CD4-positive, alpha-beta T cell (primary cell): ENCODE measurements around the gene FGFR3. TPM values are rescaled to one million over a fixed set of nuclear protein-coding genes. Genes with fewer than 3 reads are reported as not detected.
"Not testable (repeated sequence)": the region's sequence is repeated elsewhere in the genome, so short reads cannot be mapped to it uniquely, and the experiment has no call there.

Experiments used
- ATAC-seq: fragments of 200-7000 bp; cut with Tn5 transposase; one replicate; pipeline ENCODE4 v1.10.0; 2022; ENCODE audit warnings: mild to moderate bottlenecking; ENCODE audit not compliant: poor library complexity
- CTCF ChIA-PET: fragments of 350-600 bp; sonication (Branson Sonifier 250); formaldehyde crosslinking; loops from one replicate; lab custom pipeline; 2021; ENCODE audit warnings: antibody characterized with exemption, inconsistent platforms; lab: Charles Lee
- POLR2A ChIA-PET: fragments of 350-600 bp; sonication (Branson Sonifier 250); formaldehyde crosslinking; loops from one replicate; lab custom pipeline; 2021; ENCODE audit warnings: antibody characterized with exemption, inconsistent platforms; lab: Charles Lee
- DNase-seq, 14 experiments: peaks; one replicate each; pipeline ENCODE4 v3.0.0-alpha.2; 2013 to 2020; ENCODE audit warnings: mixed read lengths in 2 of 14
- H3K27ac ChIP-seq, 2 donors: one replicate each; pipeline versions ENCODE4 v1.5.1 to v1.7.0; 2013; ENCODE audit warnings: low read length in 2 of 2, low read depth in 1 of 2, mild to moderate bottlenecking in 1 of 2
- H3K27me3 ChIP-seq, 2 experiments: 1 replicate in 1 of 2; 2 replicates in 1 of 2; pipeline versions ENCODE4 v1.6.1 to v1.7.0; 2013; ENCODE audit warnings: low read length in 2 of 2, control low read depth in 1 of 2, mild to moderate bottlenecking in 1 of 2, moderate library complexity in 1 of 2; ENCODE audit not compliant: insufficient read depth in 2 of 2, control insufficient read depth in 1 of 2
- H3K36me3 ChIP-seq: one replicate; pipeline ENCODE4 v1.6.1; 2013; ENCODE audit warnings: low read length, control low read depth; ENCODE audit not compliant: insufficient read depth
- H3K4me1 ChIP-seq: one replicate; pipeline ENCODE4 v1.6.1; 2013; ENCODE audit warnings: low read length, control low read depth; ENCODE audit not compliant: insufficient read depth
- H3K4me3 ChIP-seq: one replicate; pipeline ENCODE4 v1.5.1; 2013; ENCODE audit warnings: mild to moderate bottlenecking, low read length, moderate library complexity
- H3K9me3 ChIP-seq, 2 experiments: 1 replicate in 1 of 2; 2 replicates in 1 of 2; pipeline versions ENCODE4 v1.6.1 to v1.7.0; 2013; ENCODE audit warnings: low read length in 2 of 2, mild to moderate bottlenecking in 2 of 2, control low read depth in 1 of 2, moderate library complexity in 1 of 2; ENCODE audit not compliant: control insufficient read depth in 1 of 2, insufficient read depth in 1 of 2
- H3K27ac Mint-ChIP-seq: one replicate; pipeline ENCODE4 v1.8.0; 2020; ENCODE audit warnings: mixed read lengths
- H3K27me3 Mint-ChIP-seq: one replicate; pipeline ENCODE4 v1.8.0; 2021; ENCODE audit warnings: mixed read lengths
- H3K36me3 Mint-ChIP-seq: one replicate; pipeline ENCODE4 v1.8.0; 2021; ENCODE audit warnings: low read depth, mixed read lengths
- H3K4me1 Mint-ChIP-seq: one replicate; pipeline ENCODE4 v1.8.0; 2021; ENCODE audit warnings: low read depth, mixed read lengths
- H3K4me3 Mint-ChIP-seq: one replicate; pipeline ENCODE4 v1.8.0; 2020; ENCODE audit warnings: mild to moderate bottlenecking, mixed read lengths
- H3K9me3 Mint-ChIP-seq: one replicate; pipeline ENCODE4 v1.8.0; 2020; ENCODE audit warnings: mixed read lengths
- intact Hi-C, 2 experiments: fragments of 100-400 bp; cut with DNase I in 1 of 2; cut with micrococcal nuclease in 1 of 2; formaldehyde crosslinking; loops; one replicate each; pipeline versions ENCODE4 v1.15.1 to v1.9.0; 2023 to 2025; cut with DNase I, micrococcal nuclease
- total RNA-seq, 174 experiments: library from RNA in 2 of 174; stranded (reverse) in 2 of 174; gene quantifications; one replicate each; pipeline ENCODE4 v1.2.3 and lab custom pipeline; 2021 to 2026
- TF ChIP-seq, protein P1 (sequence below): fragments of 200-600 bp; IDR thresholded peaks from one replicate; pipeline ENCODE4 v1.8.0; 2022; ENCODE audit warnings: antibody characterized with exemption, mild to moderate bottlenecking

Gene FGFR3
- total RNA-seq, 2 experiments from 2014 or later: 0.33 TPM; not detected in 1

DNA sequence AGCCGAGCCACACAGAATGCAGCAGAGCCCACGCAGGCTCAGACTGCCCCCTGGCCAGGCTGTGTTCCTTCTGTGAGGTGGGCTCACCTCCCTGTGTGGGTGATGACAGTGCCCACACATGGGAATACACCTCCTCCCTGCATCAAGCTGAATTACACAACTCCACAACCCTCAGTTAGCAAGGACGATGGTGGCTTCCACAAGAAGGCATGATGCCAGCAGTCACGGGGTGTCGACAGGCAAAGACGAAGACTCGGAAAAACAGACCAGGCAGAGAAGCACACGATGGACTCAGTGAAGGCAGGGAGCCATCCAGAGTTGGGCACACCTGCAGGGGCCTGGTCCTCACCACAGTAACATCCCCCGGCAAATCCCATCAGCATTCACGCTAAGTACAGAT is 50.8 kb downstream of the FGFR3 start:
- POLR2A ChIA-PET: no interaction called here
- Histone ChIP-seq H3K27ac (no peak overlapping the region), H3K4me1 (peaks cover 3% of the 10 kb centered on the region), H3K4me3 (no peak overlapping the region), H3K36me3 (peaks cover 63% of the 10 kb centered on the region), H3K9me3 (no peaks in the 10 kb centered on the region), H3K27me3 (no peaks in the 10 kb centered on the region)
- H3K27ac Mint-ChIP-seq: no peak overlapping the region
- no peaks in the 10 kb centered on the region for H3K4me1 Mint-ChIP-seq
- CTCF ChIA-PET: no interaction called here
- H3K36me3 Mint-ChIP-seq: peaks cover 64% of the 10 kb centered on the region
- no peaks in the 10 kb centered on the region for H3K27me3 Mint-ChIP-seq
- intact Hi-C loops: no loop called here
- no peak for ATAC-seq
- TF ChIP-seq, protein P1, sequence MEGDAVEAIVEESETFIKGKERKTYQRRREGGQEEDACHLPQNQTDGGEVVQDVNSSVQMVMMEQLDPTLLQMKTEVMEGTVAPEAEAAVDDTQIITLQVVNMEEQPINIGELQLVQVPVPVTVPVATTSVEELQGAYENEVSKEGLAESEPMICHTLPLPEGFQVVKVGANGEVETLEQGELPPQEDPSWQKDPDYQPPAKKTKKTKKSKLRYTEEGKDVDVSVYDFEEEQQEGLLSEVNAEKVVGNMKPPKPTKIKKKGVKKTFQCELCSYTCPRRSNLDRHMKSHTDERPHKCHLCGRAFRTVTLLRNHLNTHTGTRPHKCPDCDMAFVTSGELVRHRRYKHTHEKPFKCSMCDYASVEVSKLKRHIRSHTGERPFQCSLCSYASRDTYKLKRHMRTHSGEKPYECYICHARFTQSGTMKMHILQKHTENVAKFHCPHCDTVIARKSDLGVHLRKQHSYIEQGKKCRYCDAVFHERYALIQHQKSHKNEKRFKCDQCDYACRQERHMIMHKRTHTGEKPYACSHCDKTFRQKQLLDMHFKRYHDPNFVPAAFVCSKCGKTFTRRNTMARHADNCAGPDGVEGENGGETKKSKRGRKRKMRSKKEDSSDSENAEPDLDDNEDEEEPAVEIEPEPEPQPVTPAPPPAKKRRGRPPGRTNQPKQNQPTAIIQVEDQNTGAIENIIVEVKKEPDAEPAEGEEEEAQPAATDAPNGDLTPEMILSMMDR: no peak
- no peaks in the 10 kb centered on the region for H3K9me3 Mint-ChIP-seq
- H3K4me3 Mint-ChIP-seq: no peak overlapping the region
- DNase-seq: no peak

DNA sequence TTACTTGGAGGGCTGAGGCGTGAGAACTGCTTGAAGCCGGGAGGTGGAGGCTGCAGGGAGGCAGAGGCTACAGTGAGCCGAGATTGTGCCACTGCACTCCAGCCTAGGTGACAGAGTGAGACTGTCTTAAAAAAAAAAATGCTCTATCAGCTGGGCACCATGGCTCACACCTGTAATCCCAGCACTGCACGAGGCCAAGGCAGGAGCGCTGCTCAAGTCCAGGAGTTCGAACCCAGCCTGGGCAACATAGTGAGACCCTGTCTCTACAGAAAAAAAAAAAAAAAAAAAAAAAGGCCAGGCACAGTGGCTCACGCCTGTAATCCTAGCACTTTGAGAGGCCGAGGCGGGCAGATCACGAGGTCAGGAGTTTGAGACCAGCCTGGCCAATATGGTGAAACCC is 51.5 kb downstream of the FGFR3 start:
- H3K4me3 Mint-ChIP-seq, H3K4me1 Mint-ChIP-seq, H3K27ac ChIP-seq, CTCF ChIA-PET, H3K27ac Mint-ChIP-seq, H3K4me1 ChIP-seq, H3K9me3 ChIP-seq, POLR2A ChIA-PET, ATAC-seq, H3K9me3 Mint-ChIP-seq, H3K27me3 Mint-ChIP-seq, intact Hi-C loops, H3K4me3 ChIP-seq, H3K27me3 ChIP-seq, DNase-seq: not testable (repeated sequence)
- H3K36me3 Mint-ChIP-seq: peaks cover 57% of the 10 kb centered on the region
- H3K36me3 ChIP-seq: peaks cover 55% of the 10 kb centered on the region

DNA sequence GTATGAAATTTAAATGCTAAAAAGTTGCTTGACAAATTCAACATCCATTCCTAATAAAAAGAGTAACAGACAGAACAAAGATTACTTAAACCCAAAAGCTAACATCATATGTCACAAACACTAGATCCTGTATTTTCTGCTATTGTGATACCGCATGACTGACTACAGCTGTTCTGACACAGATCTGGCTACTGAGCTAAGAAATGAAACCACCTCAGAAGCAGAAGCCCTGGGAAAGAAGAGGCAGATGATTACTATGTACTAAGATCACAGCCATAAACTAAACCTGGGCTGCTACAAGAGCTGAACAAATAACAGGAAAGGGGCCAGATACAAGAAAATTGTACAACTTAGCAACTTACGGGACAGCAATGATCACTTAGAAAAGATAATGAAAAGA is 53.5 kb downstream of the FGFR3 start:
- no peak overlapping the region for H3K4me3 ChIP-seq
- peaks cover 40% of the 10 kb centered on the region for H3K36me3 ChIP-seq
- Mint-ChIP-seq H3K4me1 (peaks cover 9% of the 10 kb centered on the region), H3K36me3 (peaks cover 41% of the 10 kb centered on the region), H3K4me3 (no peak overlapping the region), H3K27ac (no peak overlapping the region), H3K9me3 (no peaks in the 10 kb centered on the region), H3K27me3 (no peaks in the 10 kb centered on the region)
- TF ChIP-seq, protein P1: no peak
- peaks cover 7% of the 10 kb centered on the region for H3K4me1 ChIP-seq
- POLR2A ChIA-PET: no interaction called here
- H3K9me3 ChIP-seq: no peaks in the 10 kb centered on the region
- CTCF ChIA-PET: no interaction called here
- H3K27ac ChIP-seq: no peak overlapping the region
- intact Hi-C loops: no loop called here
- no peaks in the 10 kb centered on the region for H3K27me3 ChIP-seq
- ATAC-seq (no peak), DNase-seq (no peak)

DNA sequence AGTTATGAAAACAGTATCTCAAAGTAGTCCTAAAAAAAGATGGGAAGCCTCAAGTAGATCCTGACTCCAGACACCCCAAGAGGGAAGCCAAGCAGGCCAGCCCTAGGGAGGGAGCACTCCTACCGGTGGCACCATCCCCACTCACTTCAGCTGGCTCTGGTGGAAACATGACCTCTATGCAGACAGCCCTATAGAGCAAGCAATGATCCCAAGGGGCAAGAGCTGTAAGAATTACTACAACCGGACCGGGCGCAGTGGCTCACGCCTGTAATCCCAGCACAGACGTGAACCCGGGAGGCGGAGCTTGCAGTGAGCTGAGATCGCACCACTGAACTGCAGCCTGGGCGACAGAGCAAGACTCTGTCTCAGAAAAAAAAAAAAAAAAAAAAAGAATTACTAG is 57.2 kb downstream of the FGFR3 start:
- H3K4me3 ChIP-seq: no peak overlapping the region
- no peak overlapping the region for H3K27ac Mint-ChIP-seq
- H3K36me3 ChIP-seq: peaks cover 21% of the 10 kb centered on the region
- no peak overlapping the region for H3K4me3 Mint-ChIP-seq
- H3K9me3 Mint-ChIP-seq: no peaks in the 10 kb centered on the region
- ChIA-PET POLR2A (no interaction called here), CTCF (interaction anchor here (1.0 kb wide), 1 partner anchor 49 kb away, joined by 3 read pairs; no protein-coding TSS in a partner anchor)
- H3K27me3 ChIP-seq: no peaks in the 10 kb centered on the region
- H3K4me1 ChIP-seq: peaks cover 19% of the 10 kb centered on the region
- H3K36me3 Mint-ChIP-seq: peaks cover 18% of the 10 kb centered on the region
- TF ChIP-seq, protein P1: no peak
- no peaks in the 10 kb centered on the region for H3K27me3 Mint-ChIP-seq
- intact Hi-C loops: loop anchor here in 1 of 2 experiments (10.0 kb wide), 3 partner anchors 165 to 1225 kb away; partner anchors contain the start of genes FAM53A, GAK, HTT and HTT-AS
- no peak overlapping the region for H3K27ac ChIP-seq
- peaks cover 39% of the 10 kb centered on the region for H3K4me1 Mint-ChIP-seq
- ATAC-seq (no peak), DNase-seq (no peak)
- no peaks in the 10 kb centered on the region for H3K9me3 ChIP-seq
